Fibroblast of mammary gland (primary cell): Measurements from ENCODE around the gene COL1A2.

ENCODE experiments used
- DNase-seq: peaks from one replicate; pipeline ENCODE4 v3.0.0-alpha.2; 2010; ENCODE audit warnings: low read depth
- H3K4me3 ChIP-seq: 2 replicates; pipeline ENCODE4 v1.5.1; 2011; ENCODE audit warnings: low read depth, mild to moderate bottlenecking, low read length, moderate library complexity; ENCODE audit not compliant: control insufficient read depth
- TF ChIP-seq, protein P1 (sequence below): conservative IDR thresholded peaks from 2 replicates; pipeline ENCODE4 v1.5.1; 2011; ENCODE audit warnings: low read depth, low read length, inconsistent platforms; ENCODE audit not compliant: control insufficient read depth, insufficient read depth

The COL1A2 gene

DNA sequence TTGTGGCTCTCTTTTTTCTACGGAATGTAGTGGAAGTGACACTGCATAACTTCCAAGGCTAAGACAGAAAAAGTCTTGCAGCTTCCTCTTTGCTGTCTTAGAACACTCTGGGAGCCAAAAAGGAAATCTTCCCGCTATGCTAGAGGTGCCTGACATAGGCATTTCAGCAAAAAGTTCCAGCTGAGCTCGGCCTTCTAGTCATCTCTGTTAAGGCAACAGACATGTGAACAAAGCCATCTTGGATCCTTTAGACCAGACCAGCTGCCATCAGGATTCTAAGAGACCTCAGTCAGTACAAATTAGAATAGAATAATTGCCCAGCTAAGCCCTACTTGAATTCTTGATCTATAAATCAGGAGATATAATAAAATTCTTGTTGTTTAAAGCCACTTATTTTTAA is 16.3 kb upstream of the COL1A2 start:
- no peak overlapping the region for H3K4me3 ChIP-seq
- no peak for DNase-seq
- TF ChIP-seq, protein P1, sequence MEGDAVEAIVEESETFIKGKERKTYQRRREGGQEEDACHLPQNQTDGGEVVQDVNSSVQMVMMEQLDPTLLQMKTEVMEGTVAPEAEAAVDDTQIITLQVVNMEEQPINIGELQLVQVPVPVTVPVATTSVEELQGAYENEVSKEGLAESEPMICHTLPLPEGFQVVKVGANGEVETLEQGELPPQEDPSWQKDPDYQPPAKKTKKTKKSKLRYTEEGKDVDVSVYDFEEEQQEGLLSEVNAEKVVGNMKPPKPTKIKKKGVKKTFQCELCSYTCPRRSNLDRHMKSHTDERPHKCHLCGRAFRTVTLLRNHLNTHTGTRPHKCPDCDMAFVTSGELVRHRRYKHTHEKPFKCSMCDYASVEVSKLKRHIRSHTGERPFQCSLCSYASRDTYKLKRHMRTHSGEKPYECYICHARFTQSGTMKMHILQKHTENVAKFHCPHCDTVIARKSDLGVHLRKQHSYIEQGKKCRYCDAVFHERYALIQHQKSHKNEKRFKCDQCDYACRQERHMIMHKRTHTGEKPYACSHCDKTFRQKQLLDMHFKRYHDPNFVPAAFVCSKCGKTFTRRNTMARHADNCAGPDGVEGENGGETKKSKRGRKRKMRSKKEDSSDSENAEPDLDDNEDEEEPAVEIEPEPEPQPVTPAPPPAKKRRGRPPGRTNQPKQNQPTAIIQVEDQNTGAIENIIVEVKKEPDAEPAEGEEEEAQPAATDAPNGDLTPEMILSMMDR = no peak

GRCh38 chr7:94380264-94380663 is 14.4 kb upstream of the COL1A2 start:
- DNase-seq = no peak
- no peak overlapping the region for H3K4me3 ChIP-seq
- TF ChIP-seq, protein P1 = no peak

GRCh38 chr7:94382132-94382531 is 12.6 kb upstream of the COL1A2 start:
- no peak overlapping the region for H3K4me3 ChIP-seq

GRCh38 chr7:94382746-94383145 is 11.9 kb upstream of the COL1A2 start:
- TF ChIP-seq, protein P1 = no peak
- no peak overlapping the region for H3K4me3 ChIP-seq
- no peak for DNase-seq

More at GRCh38 chr7:94382132-94382531, 12.6 kb upstream of the COL1A2 start:
- TF ChIP-seq, protein P1 = no peak
- DNase-seq = peak; percentile 68

GRCh38 chr7:94384315-94384714 is 10.4 kb upstream of the COL1A2 start:
- TF ChIP-seq, protein P1 = no peak
- H3K4me3 ChIP-seq = no peak overlapping the region

GRCh38 chr7:94386416-94386815 is 8.3 kb upstream of the COL1A2 start:
- H3K4me3 ChIP-seq = no peak overlapping the region
- TF ChIP-seq, protein P1 = no peak
- no peak for DNase-seq

More at GRCh38 chr7:94384315-94384714, 10.4 kb upstream of the COL1A2 start:
- DNase-seq = no peak

- H3K4me3 ChIP-seq = no peak overlapping the region
- TF ChIP-seq, protein P1 = no peak
- no peak for DNase-seq
Measured at GRCh38 chr7:94388540-94388939, 6.2 kb upstream of the COL1A2 start.
